Endothelial cell of umbilical vein (primary cell): Measurements from ENCODE around the gene PROM1. TPM values are rescaled to one million over a fixed set of nuclear protein-coding genes. Genes with fewer than 3 reads are reported as not detected.

Experiments
- BruUV-seq: library from RNA; stranded (reverse); fragments of 400-500 nt; replicated peaks from 2 replicates; lab custom pipeline; 2021; lab: Mats Ljungman, UMichigan
- CTCF ChIA-PET: fragments of 300-600, 350-600 bp; sonication (Branson Sonifier 250); formaldehyde crosslinking; loops from one replicate; lab custom pipeline; 2021; ENCODE audit warnings: antibody characterized with exemption, inconsistent platforms; lab: Charles Lee
- POLR2A ChIA-PET: fragments of 300-600, 350-600 bp; sonication (Branson Sonifier 250); formaldehyde crosslinking; loops from one replicate; lab custom pipeline; 2021; ENCODE audit warnings: antibody characterized with exemption, inconsistent platforms; lab: Charles Lee
- DNase-seq: peaks from one replicate; pipeline ENCODE4 v3.0.0-alpha.2; 2011; ENCODE audit warnings: low read depth, low spot score
- FAIRE-seq: peaks from 2 replicates; lab custom pipeline; 2011; peaks lifted over from hg19 to GRCh38; lab: Jason Lieb, UNC
- H2AFZ ChIP-seq: 2 replicates; pipeline ENCODE4 v1.6.0; 2012; ENCODE audit warnings: low read depth, low read length, control low read depth, inconsistent platforms
- H3K27ac ChIP-seq: 2 replicates; pipeline ENCODE4 v1.5.1; 2011; ENCODE audit warnings: low read depth, mild to moderate bottlenecking, control low read depth, low read length, moderate library complexity; ENCODE audit not compliant: insufficient read depth
- H3K27me3 ChIP-seq, 2 experiments: 2 replicates each; pipeline versions ENCODE4 v1.6.0 to v1.6.1; 2011; ENCODE audit warnings: low read length in 2 of 2, mixed read lengths in 1 of 2; ENCODE audit not compliant: control insufficient read depth in 2 of 2, insufficient read depth in 2 of 2
- H3K36me3 ChIP-seq, 2 experiments: 2 replicates in 1 of 2; 3 replicates in 1 of 2; pipeline ENCODE4 v1.5.1; 2011; ENCODE audit warnings: low read length in 2 of 2, mild to moderate bottlenecking in 1 of 2, moderate library complexity in 1 of 2; ENCODE audit not compliant: control insufficient read depth in 2 of 2, insufficient read depth in 2 of 2; ENCODE audit errors: extremely low read depth in 1 of 2
- H3K4me1 ChIP-seq: 3 replicates; pipeline ENCODE4 v1.5.1; 2011; ENCODE audit warnings: mild to moderate bottlenecking, low read length; ENCODE audit not compliant: control insufficient read depth, insufficient read depth; ENCODE audit errors: extremely low read depth
- H3K4me2 ChIP-seq: 2 replicates; pipeline ENCODE4 v1.6.1; 2011; ENCODE audit warnings: low read length, control low read depth, mixed read lengths; ENCODE audit not compliant: insufficient read depth
- H3K4me3 ChIP-seq, 3 experiments: fragments of 200-600 bp in 1 of 3; sonication (generic), shearing (Covaris generic) in 1 of 3; replicated peaks in 1 of 3; 2 replicates each; pipeline ENCODE4 v1.5.1; 2011 to 2016; ENCODE audit warnings: control low read depth in 3 of 3, low read length in 3 of 3, mild to moderate bottlenecking in 2 of 3, inconsistent platforms in 1 of 3, low read depth in 1 of 3, moderate library complexity in 1 of 3; ENCODE audit not compliant: insufficient read depth in 1 of 3
- H3K79me2 ChIP-seq: 2 replicates; pipeline ENCODE4 v1.6.0; 2012; ENCODE audit warnings: low read length, inconsistent platforms; ENCODE audit not compliant: control insufficient read depth, insufficient read depth
- H3K9ac ChIP-seq: replicated peaks from 2 replicates; pipeline ENCODE3; 2011; ENCODE audit warnings: low read length, control low read depth; ENCODE audit not compliant: insufficient read depth; ENCODE audit errors: extremely low read depth
- H3K9me1 ChIP-seq: replicated peaks from 3 replicates; pipeline ENCODE4 v1.6.0; 2011; ENCODE audit warnings: mild to moderate bottlenecking, low read length; ENCODE audit not compliant: control insufficient read depth, insufficient read depth; ENCODE audit errors: extremely low read depth
- H3K9me3 ChIP-seq: replicated peaks from 2 replicates; pipeline ENCODE4 v1.5.1; 2012; ENCODE audit warnings: low read length, inconsistent platforms; ENCODE audit not compliant: control insufficient read depth, insufficient read depth
- H4K20me1 ChIP-seq: replicated peaks from 2 replicates; pipeline ENCODE3; 2011; ENCODE audit warnings: mild to moderate bottlenecking, low read length; ENCODE audit not compliant: control insufficient read depth, insufficient read depth; ENCODE audit errors: extremely low read depth
- EZH2 ChIP-seq: IDR thresholded peaks from 2 replicates; pipeline ENCODE4 v1.6.1; 2012; ENCODE audit warnings: borderline replicate concordance, low read depth, mild to moderate bottlenecking, moderate library complexity, low read length, inconsistent platforms; ENCODE audit not compliant: severe bottlenecking
- FOS ChIP-seq: IDR thresholded peaks from 2 replicates; pipeline ENCODE4 v1.6.1; 2011; ENCODE audit warnings: mild to moderate bottlenecking, low read length, moderate library complexity, borderline replicate concordance; ENCODE audit not compliant: insufficient read depth
- GATA2 ChIP-seq: IDR thresholded peaks from 2 replicates; pipeline ENCODE4 v1.7.0; 2011; ENCODE audit warnings: low read depth, mild to moderate bottlenecking, moderate library complexity, mixed read lengths, low read length; ENCODE audit not compliant: insufficient read length, insufficient read depth
- JUN ChIP-seq: IDR thresholded peaks from 2 replicates; pipeline ENCODE4 v1.6.1; 2011; ENCODE audit warnings: borderline replicate concordance, low read depth; ENCODE audit not compliant: insufficient read length, insufficient read depth
- MYC ChIP-seq: IDR thresholded peaks from one replicate; pipeline ENCODE4 v1.6.1; 2011; ENCODE audit warnings: mild to moderate bottlenecking, low read depth, low read length
- POLR2A ChIP-seq: IDR thresholded peaks from 2 replicates; pipeline ENCODE4 v1.6.1; 2012; ENCODE audit warnings: low read depth, mild to moderate bottlenecking, control low read depth, low read length
- POLR2AphosphoS5 ChIP-seq: IDR thresholded peaks from 2 replicates; pipeline ENCODE4 v1.6.1; 2012; ENCODE audit warnings: low read depth, mild to moderate bottlenecking, control low read depth, low read length, moderate library complexity; ENCODE audit not compliant: insufficient read depth
- dilution Hi-C: fragments of 300-500 bp; cut with MboI; formaldehyde crosslinking; loops from one replicate; pipeline ENCODE4 v1.15.0; 2019; ENCODE audit warnings: low sequenced_read_pairs; ENCODE audit not compliant: extremely low pct_ligation_motif_present
- intact Hi-C: fragments of 100-400 bp; cut with micrococcal nuclease; formaldehyde crosslinking; loops from one replicate; pipeline ENCODE4 v1.10.0; 2022
- polyA plus RNA-seq, 4 experiments: library from polyadenylated mRNA; depleted of rRNA in 3 of 4; stranded (reverse) in 3 of 4; unstranded in 1 of 4; fragments of >200 nt; gene quantifications; 2 replicates each; pipeline versions ENCODE4 v1.2.1 to v1.2.3, GENCODE V29; 2011 to 2012; ENCODE audit warnings: missing spikeins in 1 of 4
- total RNA-seq: library from RNA; stranded (reverse); gene quantifications from 2 replicates; pipeline ENCODE4 v1.2.3, GENCODE V29; 2021
- TF ChIP-seq, protein P1 (sequence below), 2 donors: IDR thresholded peaks; 1 replicate in 1 of 2; 2 replicates in 1 of 2; pipeline ENCODE4 v1.5.1; 2011; ENCODE audit warnings: low read length in 2 of 2, mild to moderate bottlenecking in 2 of 2, moderate library complexity in 2 of 2, control low read depth in 1 of 2, inconsistent platforms in 1 of 2, low read depth in 1 of 2; ENCODE audit not compliant: insufficient read depth in 1 of 2; ENCODE audit errors: extremely low read depth in 1 of 2
- TF ChIP-seq, protein P2 (sequence below): IDR thresholded peaks from 2 replicates; pipeline ENCODE4 v1.6.1; 2011; ENCODE audit not compliant: insufficient read depth, insufficient read length

PROM1 gene
- total and polyA plus RNA-seq, 2 donors (not counting 3 experiments of a cell fraction or from before 2014, with no cell fraction given), result 0.36 to 1.7 TPM

DNA sequence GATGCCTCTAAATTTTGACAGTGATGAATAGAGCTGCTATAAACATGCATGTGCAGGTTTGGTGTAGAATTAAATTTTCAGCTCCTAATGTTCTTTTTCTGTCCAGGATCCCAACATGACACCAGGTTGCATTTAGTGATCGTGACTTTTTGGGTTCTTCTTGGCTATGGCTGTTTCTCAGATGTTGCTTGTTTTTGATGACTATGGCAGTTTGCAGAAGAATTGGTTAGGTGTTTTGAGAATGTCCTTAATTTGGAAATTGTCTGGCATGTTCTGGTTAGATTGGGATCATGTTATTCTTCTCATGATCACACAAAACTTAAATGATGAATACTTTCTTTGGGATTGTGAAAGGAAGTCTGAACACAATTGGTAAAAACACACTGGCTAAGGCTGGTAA lies 141.5 kb downstream of the PROM1 start:
- H3K27ac ChIP-seq, result no peak overlapping the region
- no peak for DNase-seq
- BruUV-seq, result no TSS peak
- no peaks in the 10 kb centered on the region for H3K9me3 ChIP-seq
- no peak overlapping the region for H2AFZ ChIP-seq
- no peaks in the 10 kb centered on the region for H3K79me2 ChIP-seq
- intact Hi-C loops (no loop called here), dilution Hi-C loops (no loop called here)
- H3K9ac ChIP-seq, result no peak overlapping the region
- H3K4me1 ChIP-seq, result no peaks in the 10 kb centered on the region
- no peaks in the 10 kb centered on the region for H3K36me3 ChIP-seq
- H3K27me3 ChIP-seq, result peaks cover 2 to 7% of the 10 kb centered on the region in 2 experiments
- no peak overlapping the region for H3K4me3 ChIP-seq
- no peak overlapping the region for H3K4me2 ChIP-seq
- FAIRE-seq, result no peak
- no peaks in the 10 kb centered on the region for H4K20me1 ChIP-seq
- CTCF ChIA-PET, result interaction anchor here (1.2 kb wide), 1 partner anchor 8 kb away, joined by 3 read pairs; no protein-coding TSS in a partner anchor
- no peak for TF ChIP-seq EZH2
- TF ChIP-seq, protein P1, sequence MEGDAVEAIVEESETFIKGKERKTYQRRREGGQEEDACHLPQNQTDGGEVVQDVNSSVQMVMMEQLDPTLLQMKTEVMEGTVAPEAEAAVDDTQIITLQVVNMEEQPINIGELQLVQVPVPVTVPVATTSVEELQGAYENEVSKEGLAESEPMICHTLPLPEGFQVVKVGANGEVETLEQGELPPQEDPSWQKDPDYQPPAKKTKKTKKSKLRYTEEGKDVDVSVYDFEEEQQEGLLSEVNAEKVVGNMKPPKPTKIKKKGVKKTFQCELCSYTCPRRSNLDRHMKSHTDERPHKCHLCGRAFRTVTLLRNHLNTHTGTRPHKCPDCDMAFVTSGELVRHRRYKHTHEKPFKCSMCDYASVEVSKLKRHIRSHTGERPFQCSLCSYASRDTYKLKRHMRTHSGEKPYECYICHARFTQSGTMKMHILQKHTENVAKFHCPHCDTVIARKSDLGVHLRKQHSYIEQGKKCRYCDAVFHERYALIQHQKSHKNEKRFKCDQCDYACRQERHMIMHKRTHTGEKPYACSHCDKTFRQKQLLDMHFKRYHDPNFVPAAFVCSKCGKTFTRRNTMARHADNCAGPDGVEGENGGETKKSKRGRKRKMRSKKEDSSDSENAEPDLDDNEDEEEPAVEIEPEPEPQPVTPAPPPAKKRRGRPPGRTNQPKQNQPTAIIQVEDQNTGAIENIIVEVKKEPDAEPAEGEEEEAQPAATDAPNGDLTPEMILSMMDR (IDR thresholded peaks at IDR 0.05; ENCODE audit: extremely low read depth in 1 of 2, insufficient read depth in 1 of 2, low read depth in 1 of 2, low read length in 2 of 2), result no peak
- no peak for TF ChIP-seq GATA2
- no peak for TF ChIP-seq MYC
- TF ChIP-seq, protein P2, sequence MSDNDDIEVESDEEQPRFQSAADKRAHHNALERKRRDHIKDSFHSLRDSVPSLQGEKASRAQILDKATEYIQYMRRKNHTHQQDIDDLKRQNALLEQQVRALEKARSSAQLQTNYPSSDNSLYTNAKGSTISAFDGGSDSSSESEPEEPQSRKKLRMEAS, result no peak
- TF ChIP-seq POLR2A, result no peak
- TF ChIP-seq JUN, result no peak
- TF ChIP-seq POLR2AphosphoS5, result no peak
- no peak for TF ChIP-seq FOS
- POLR2A ChIA-PET, result no interaction called here
- no peaks in the 10 kb centered on the region for H3K9me1 ChIP-seq
